GF-D8 (cell line): ENCODE results near the gene CCDC83.
"Not testable (repeated sequence)": the region's sequence is repeated elsewhere in the genome, so short reads cannot be mapped to it uniquely, and the experiment has no call there.

ENCODE experiments used
- DNase-seq: peaks from one replicate; lab custom pipeline; 2025; lab: John Stamatoyannopoulos, UW

Gene CCDC83

GRCh38 chr11:85886089-85887056 is 31.2 kb downstream of the CCDC83 start:
- DNase-seq, result no peak

GRCh38 chr11:85889108-85889507 is 33.9 kb downstream of the CCDC83 start:
- no peak for DNase-seq

- no peak for DNase-seq
These were observed 34.7 kb downstream of the CCDC83 start for GRCh38 chr11:85889676-85890579.

- DNase-seq, result no peak
These were observed 38.2 kb downstream of the CCDC83 start for GRCh38 chr11:85893395-85893794.

GRCh38 chr11:85896876-85897275 is 41.7 kb downstream of the CCDC83 start:
- DNase-seq, result no peak

- no peak for DNase-seq
These were observed 43.3 kb downstream of the CCDC83 start for GRCh38 chr11:85898456-85898855.

- DNase-seq, result no peak
These were observed 47.2 kb downstream of the CCDC83 start for GRCh38 chr11:85902353-85902752.

GRCh38 chr11:85903406-85903805 is 48.2 kb downstream of the CCDC83 start:
- DNase-seq, result no peak

GRCh38 chr11:85903811-85904210 is 48.6 kb downstream of the CCDC83 start:
- no peak for DNase-seq

- DNase-seq, result no peak
These were observed 57.2 kb downstream of the CCDC83 start for GRCh38 chr11:85912414-85912813.

GRCh38 chr11:85913513-85913912 is 58.3 kb downstream of the CCDC83 start:
- DNase-seq, result no peak

- DNase-seq, result no peak
These were observed 59.2 kb downstream of the CCDC83 start for GRCh38 chr11:85914425-85914824.

- no peak for DNase-seq
These were observed 64.0 kb downstream of the CCDC83 start for GRCh38 chr11:85918910-85919794.

- DNase-seq, result no peak
These were observed 67.2 kb downstream of the CCDC83 start for GRCh38 chr11:85922367-85922766.

GRCh38 chr11:85923455-85923854 is 68.3 kb downstream of the CCDC83 start:
- no peak for DNase-seq

- DNase-seq, result not testable (repeated sequence)
These were observed 71.6 kb downstream of the CCDC83 start for GRCh38 chr11:85926653-85927214.

GRCh38 chr11:85930879-85931366 is 75.7 kb downstream of the CCDC83 start:
- no peak for DNase-seq

- DNase-seq, result no peak
These were observed 79.5 kb downstream of the CCDC83 start for GRCh38 chr11:85934596-85935169.

- DNase-seq, result no peak
These were observed 80.6 kb downstream of the CCDC83 start for GRCh38 chr11:85935751-85936150.

- DNase-seq, result no peak
These were observed 82.7 kb downstream of the CCDC83 start for GRCh38 chr11:85937835-85938234.
